HG03521 (cell line): ENCODE data around the gene SYNPO2.

Source experiments
- ATAC-seq: cut with Tn5 transposase; IDR thresholded peaks from one replicate; pipeline ENCODE4 v1.9.1; 2021; ENCODE audit warnings: mild to moderate bottlenecking, moderate library complexity; ENCODE audit not compliant: unreplicated experiment

Gene SYNPO2

GRCh38 chr4:118881512-118882146, 7.0 kb upstream of the SYNPO2 start:
- ATAC-seq: no peak

GRCh38 chr4:118883861-118884260, 4.8 kb upstream of the SYNPO2 start:
- ATAC-seq: no peak

GRCh38 chr4:118884716-118885115, 3.9 kb upstream of the SYNPO2 start:
- no peak for ATAC-seq

GRCh38 chr4:118889312-118889691, 648 bp downstream of the SYNPO2 start:
- ATAC-seq: no peak

GRCh38 chr4:118894034-118894433, 5.4 kb downstream of the SYNPO2 start:
- ATAC-seq: no peak

GRCh38 chr4:118898221-118898620, 9.6 kb downstream of the SYNPO2 start:
- ATAC-seq: no peak

GRCh38 chr4:118898684-118899138, 10.1 kb downstream of the SYNPO2 start:
- no peak for ATAC-seq

- no peak for ATAC-seq
Observed at GRCh38 chr4:118904418-118904817, 15.8 kb downstream of the SYNPO2 start.

- ATAC-seq: no peak
Observed at GRCh38 chr4:118904935-118905334, 16.3 kb downstream of the SYNPO2 start.

GRCh38 chr4:118905566-118905965, 16.9 kb downstream of the SYNPO2 start:
- ATAC-seq: no peak

- no peak for ATAC-seq
Observed at GRCh38 chr4:118909173-118909956, 20.7 kb downstream of the SYNPO2 start.

GRCh38 chr4:118910221-118910620, 21.6 kb downstream of the SYNPO2 start:
- no peak for ATAC-seq

- ATAC-seq: no peak
Observed at GRCh38 chr4:118911238-118911703, 22.6 kb downstream of the SYNPO2 start.

- ATAC-seq: no peak
Observed at GRCh38 chr4:118915468-118915867, 26.8 kb downstream of the SYNPO2 start.

GRCh38 chr4:118916691-118917289, 28.1 kb downstream of the SYNPO2 start:
- no peak for ATAC-seq

GRCh38 chr4:118917582-118917981, 28.9 kb downstream of the SYNPO2 start:
- ATAC-seq: no peak

GRCh38 chr4:118918388-118918787, 29.7 kb downstream of the SYNPO2 start:
- no peak for ATAC-seq

GRCh38 chr4:118920247-118920646, 31.6 kb downstream of the SYNPO2 start:
- no peak for ATAC-seq

GRCh38 chr4:118921786-118922185, 33.1 kb downstream of the SYNPO2 start:
- ATAC-seq: no peak

- no peak for ATAC-seq
Observed at GRCh38 chr4:118923891-118924290, 35.2 kb downstream of the SYNPO2 start.

GRCh38 chr4:118927974-118928373, 39.3 kb downstream of the SYNPO2 start:
- no peak for ATAC-seq

- no peak for ATAC-seq
Observed at GRCh38 chr4:118930255-118930654, 41.6 kb downstream of the SYNPO2 start.
